Gastroesophageal sphincter (tissue), 3 donors: ENCODE data around the gene DNM3.

Experiments used
- CTCF ChIP-seq, 4 experiments: fragments of 200-600 bp in 2 of 4; fragments of 450-650 bp in 2 of 4; sonication (generic) in 1 of 4; IDR thresholded peaks; one replicate each; pipeline ENCODE4 v1.5.1; 2017 to 2019; ENCODE audit warnings: antibody characterized with exemption in 4 of 4, mild to moderate bottlenecking in 2 of 4, moderate library complexity in 2 of 4
- POLR2A ChIP-seq, 2 donors: fragments of 450-650 bp; IDR thresholded peaks; one replicate each; pipeline ENCODE4 v1.6.1; 2017; ENCODE audit warnings: antibody characterized with exemption in 2 of 2, mild to moderate bottlenecking in 2 of 2, moderate library complexity in 1 of 2
- POLR2AphosphoS5 ChIP-seq: sonication (generic); formaldehyde crosslinking; IDR thresholded peaks from one replicate; pipeline ENCODE4 v1.6.1; 2017; ENCODE audit warnings: antibody characterized with exemption

GRCh38 chr1:171845998-171846397 lies 4.7 kb downstream of the DNM3 start:
- TF ChIP-seq CTCF (IDR thresholded peaks at IDR 0.05) = no peak
- TF ChIP-seq POLR2A (IDR thresholded peaks at IDR 0.05) = no peak
- TF ChIP-seq POLR2AphosphoS5 = no peak
